PFSK-1 (cell line): ENCODE data around the gene INO80C.

Experiments
- FOXP2 ChIP-seq: optimal IDR thresholded peaks from 2 replicates; pipeline ENCODE3; 2011; ENCODE audit warnings: borderline replicate concordance, control low read depth, inconsistent platforms; ENCODE audit not compliant: insufficient read depth; ENCODE audit errors: extremely low read length, extremely low read depth
- POLR2AphosphoS5 ChIP-seq: IDR thresholded peaks from 2 replicates; pipeline ENCODE4 v1.6.1; 2012; ENCODE audit warnings: low read depth, mild to moderate bottlenecking, control low read depth, low read length, moderate library complexity
- REST ChIP-seq, 2 experiments: IDR thresholded peaks; 2 replicates each; pipeline versions ENCODE4 v1.6.1 to v1.8.0; 2011 to 2012; ENCODE audit warnings: low read depth in 2 of 2, low read length in 2 of 2, control low read depth in 1 of 2, inconsistent platforms in 1 of 2, mild to moderate bottlenecking in 1 of 2, moderate library complexity in 1 of 2; ENCODE audit not compliant: insufficient read depth in 1 of 2
- SIN3A ChIP-seq: IDR thresholded peaks from 2 replicates; pipeline ENCODE4 v1.6.1; 2012; ENCODE audit warnings: mild to moderate bottlenecking, low read length, moderate library complexity, borderline replicate concordance; ENCODE audit not compliant: insufficient read depth
- TAF1 ChIP-seq: IDR thresholded peaks from 2 replicates; pipeline ENCODE4 v1.6.1; 2012; ENCODE audit warnings: low read length, control low read depth, borderline replicate concordance; ENCODE audit not compliant: insufficient read depth

Gene INO80C

DNA sequence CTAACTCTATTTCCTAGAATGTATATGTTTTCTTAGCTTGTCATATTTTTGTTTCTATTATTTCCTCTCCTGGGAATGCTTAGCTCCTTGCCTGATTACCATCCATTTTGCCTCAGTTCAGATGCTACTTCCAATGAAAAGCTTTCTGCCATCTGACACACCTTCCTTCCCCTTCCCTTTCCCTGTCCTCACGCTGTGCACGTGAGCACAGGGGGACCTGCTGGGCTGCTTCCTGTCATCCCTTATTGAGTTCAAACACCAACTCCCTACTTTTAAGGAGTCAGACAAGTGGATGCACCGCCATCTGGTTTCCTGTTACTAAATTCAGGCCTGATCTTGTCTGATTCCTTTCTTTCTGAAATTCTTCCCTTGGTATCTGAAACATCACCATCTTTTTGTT is 2.4 kb upstream of the INO80C start:
- no peak for TF ChIP-seq SIN3A

DNA sequence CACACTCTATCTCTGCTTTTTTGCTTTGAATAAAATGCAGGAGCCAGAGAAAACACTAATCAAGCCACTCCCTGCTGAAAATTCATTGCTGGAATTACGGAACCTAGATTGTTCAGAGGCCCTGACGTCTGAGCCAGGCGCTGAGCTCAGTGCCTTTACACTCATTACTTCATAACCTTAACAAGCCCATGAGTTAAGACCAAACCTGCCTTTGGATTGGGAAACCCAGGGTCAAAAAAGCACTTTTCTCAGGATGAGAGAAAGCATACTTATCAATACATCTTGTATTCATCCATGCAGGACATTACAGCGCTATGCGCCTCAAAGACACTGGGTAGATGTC is 762 bp downstream of the INO80C start:
- no peak for TF ChIP-seq REST (IDR thresholded peaks at IDR 0.05; ENCODE audit: insufficient read depth in 1 of 2, low read depth in 2 of 2, low read length in 2 of 2)
- no peak for TF ChIP-seq FOXP2
- no peak for TF ChIP-seq SIN3A
- TF ChIP-seq POLR2AphosphoS5: no peak
- no peak for TF ChIP-seq TAF1

DNA sequence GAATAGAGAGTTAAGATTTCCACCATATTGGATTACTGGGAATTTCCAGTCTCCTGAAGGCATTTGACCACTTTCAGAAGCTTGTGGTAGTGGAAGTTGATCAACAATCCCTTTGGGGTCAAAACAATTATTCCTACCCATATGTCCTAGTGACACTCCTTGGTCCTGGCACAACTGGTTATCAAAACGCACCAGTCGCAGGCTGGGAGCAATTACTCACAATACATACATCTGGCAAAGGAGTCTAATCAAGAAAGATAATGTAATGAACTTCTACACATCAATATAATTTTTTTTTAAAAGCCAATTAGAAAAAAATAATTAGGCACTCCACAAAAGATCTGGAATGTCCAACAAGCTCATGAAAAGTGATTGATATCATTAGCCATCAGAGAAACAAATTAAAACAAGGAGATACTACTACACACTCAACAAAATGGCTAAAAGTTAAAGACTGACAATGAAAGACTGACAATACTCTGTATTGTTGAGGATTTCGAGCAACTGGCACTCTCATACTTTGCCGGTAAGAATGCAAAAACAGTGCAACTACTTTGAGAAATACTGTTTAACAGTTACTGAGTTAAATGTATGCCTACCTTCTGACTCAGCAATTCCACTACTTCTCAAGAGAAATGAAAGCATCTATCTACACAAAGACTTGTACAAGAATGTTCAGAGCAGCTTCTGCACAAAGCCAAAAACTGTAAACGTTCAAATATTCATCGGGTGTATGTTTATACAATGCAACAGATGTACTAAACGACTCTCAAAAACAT is 2.0 kb downstream of the INO80C start:
- TF ChIP-seq POLR2AphosphoS5: no peak
- TF ChIP-seq FOXP2: no peak
- no peak for TF ChIP-seq SIN3A
- no peak for TF ChIP-seq REST (IDR thresholded peaks at IDR 0.05; ENCODE audit: insufficient read depth in 1 of 2, low read depth in 2 of 2, low read length in 2 of 2)
- no peak for TF ChIP-seq TAF1

DNA sequence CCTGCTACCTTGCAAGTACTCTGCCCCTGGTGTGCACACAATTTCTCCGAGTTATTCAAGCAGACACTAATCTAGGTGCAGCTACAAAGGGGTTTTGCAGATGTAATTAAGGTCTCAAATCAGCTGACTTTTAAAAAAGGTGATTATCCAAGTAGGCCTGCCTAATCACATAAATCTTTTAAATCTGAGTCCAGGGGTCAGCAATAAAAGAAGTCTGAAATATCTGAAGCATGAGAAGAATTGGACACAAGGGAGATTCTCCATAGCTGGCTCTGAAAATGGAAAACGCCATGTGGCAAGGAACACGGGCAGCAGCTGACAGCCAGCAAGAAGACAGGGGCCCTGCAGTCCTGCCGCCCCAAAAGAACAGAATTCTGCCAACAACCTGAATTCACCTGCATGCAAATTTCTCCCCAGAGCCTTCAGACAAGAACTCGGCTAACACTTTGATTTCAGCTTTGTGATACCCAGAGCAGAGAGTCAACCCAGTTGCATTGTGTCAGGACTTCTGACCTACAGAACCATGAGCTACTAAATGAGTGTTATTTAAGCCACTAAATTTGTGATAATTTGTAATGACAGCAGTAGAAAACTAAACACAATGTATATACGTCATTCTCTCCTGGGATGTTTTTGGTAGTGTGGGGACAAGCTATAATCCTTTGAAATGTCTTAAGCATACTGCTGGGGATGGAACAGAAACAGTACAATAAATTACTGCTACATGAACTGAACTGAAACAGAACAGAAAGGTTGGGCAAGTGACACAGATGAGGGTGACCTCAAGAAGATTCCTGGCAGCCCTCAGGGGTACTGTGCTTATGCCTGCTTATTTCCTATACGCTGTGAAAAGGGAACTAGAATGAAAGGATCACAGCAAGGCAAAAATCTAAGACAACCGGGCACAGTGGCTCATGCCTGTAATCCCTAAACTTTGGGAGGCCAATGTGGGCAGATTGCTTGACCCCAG is 3.2 kb downstream of the INO80C start:
- no peak for TF ChIP-seq SIN3A
- TF ChIP-seq POLR2AphosphoS5: no peak
- no peak for TF ChIP-seq REST (IDR thresholded peaks at IDR 0.05; ENCODE audit: insufficient read depth in 1 of 2, low read depth in 2 of 2, low read length in 2 of 2)
- no peak for TF ChIP-seq TAF1
- TF ChIP-seq FOXP2: no peak

- TF ChIP-seq REST (IDR thresholded peaks at IDR 0.05; ENCODE audit: insufficient read depth in 1 of 2, low read depth in 2 of 2, low read length in 2 of 2) (no peak), SIN3A (no peak), POLR2AphosphoS5 (no peak), FOXP2 (no peak), TAF1 (no peak)
Measured at GRCh38 chr18:35491700-35492077, 6.1 kb downstream of the INO80C start.
